HG03520 (cell line): ENCODE data around the gene ADARB1.

Experiments used
- ATAC-seq: cut with Tn5 transposase; IDR thresholded peaks from one replicate; pipeline ENCODE4 v1.9.1; 2021; ENCODE audit warnings: mild to moderate bottlenecking, moderate library complexity; ENCODE audit not compliant: unreplicated experiment

The ADARB1 gene

DNA sequence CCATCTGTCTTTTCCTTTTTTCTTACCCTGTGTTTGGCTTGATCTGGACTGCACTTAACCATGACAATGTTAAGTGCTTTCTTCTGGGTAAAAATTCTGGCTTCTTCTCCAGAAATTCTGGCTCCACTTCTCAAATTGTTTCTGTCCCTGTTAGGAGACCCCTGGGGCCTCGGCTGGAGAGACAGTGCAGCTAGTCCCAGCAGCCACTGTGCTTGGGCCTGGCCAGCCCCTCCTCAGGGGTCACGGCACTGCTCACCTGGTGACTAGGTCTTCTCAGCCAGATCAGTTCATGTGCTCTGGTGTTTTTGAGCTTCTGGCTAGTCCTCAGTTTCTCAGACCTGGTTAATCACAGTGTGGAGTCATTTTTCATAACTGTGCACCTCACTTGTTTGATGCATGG is 72.4 kb downstream of the ADARB1 start:
- ATAC-seq, result no peak

- no peak for ATAC-seq
These were observed 73.3 kb downstream of the ADARB1 start for GRCh38 chr21:45147473-45148315.

DNA sequence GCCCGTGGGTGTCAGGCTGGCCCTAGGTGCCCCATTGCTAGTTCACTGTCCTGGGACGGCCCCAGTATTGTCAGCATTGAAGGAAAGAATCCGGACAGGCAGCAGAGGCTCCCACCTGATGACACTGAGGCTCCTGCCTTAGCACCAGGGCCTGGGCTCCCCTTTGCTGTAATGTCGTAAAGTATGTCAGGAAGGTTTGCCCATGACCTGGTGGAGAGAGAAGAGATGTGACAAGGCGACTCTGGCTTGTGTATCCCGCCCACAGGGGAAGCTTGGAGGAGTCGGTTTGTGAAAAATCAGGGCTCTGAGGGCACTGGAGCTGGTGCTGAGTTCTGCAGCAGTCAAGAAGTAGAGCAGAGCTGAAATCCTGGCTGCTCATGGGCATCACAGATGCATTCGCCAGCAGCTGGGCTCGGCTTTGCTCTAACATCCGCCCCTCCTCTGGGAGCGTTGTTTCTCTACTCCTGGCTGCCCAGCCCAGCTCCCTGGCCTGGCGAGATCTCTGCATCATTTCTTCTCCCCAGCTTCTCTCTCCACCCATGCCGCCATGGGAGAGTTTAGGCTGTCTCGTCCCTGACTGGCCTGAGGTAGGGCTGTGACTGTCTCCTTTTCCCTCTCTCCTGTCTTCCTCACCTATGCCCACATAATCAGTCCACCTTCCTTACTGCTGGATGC is 74.1 kb downstream of the ADARB1 start:
- no peak for ATAC-seq

- no peak for ATAC-seq
These were observed 74.6 kb downstream of the ADARB1 start for GRCh38 chr21:45149021-45149420.

- no peak for ATAC-seq
These were observed 76.3 kb downstream of the ADARB1 start for GRCh38 chr21:45150638-45151131.

GRCh38 chr21:45151445-45152160 is 77.2 kb downstream of the ADARB1 start:
- no peak for ATAC-seq

DNA sequence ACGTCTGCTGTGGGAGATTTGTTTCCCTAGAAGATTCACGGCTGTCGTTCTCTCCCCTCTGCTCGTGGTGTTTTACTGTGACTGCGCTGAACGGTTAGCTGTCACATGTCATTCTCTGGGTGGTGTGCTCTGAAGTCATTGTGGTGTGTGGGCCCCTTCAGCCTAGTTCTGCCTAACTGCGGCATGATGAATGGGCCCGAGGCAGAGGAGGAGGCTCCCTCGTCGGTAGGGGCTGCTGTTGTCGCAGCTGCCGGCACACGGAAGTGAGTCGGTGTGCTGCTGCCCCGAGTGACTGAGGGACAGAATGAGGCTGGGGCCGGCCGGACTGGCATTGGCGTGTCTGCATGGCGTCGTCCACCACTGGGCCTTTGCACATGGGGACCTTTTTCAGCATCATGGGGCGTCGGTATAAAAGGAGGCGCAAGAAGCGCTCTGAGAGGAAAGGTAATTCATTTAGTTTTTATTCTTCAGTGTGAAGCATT is 77.9 kb downstream of the ADARB1 start:
- ATAC-seq, result no peak

DNA sequence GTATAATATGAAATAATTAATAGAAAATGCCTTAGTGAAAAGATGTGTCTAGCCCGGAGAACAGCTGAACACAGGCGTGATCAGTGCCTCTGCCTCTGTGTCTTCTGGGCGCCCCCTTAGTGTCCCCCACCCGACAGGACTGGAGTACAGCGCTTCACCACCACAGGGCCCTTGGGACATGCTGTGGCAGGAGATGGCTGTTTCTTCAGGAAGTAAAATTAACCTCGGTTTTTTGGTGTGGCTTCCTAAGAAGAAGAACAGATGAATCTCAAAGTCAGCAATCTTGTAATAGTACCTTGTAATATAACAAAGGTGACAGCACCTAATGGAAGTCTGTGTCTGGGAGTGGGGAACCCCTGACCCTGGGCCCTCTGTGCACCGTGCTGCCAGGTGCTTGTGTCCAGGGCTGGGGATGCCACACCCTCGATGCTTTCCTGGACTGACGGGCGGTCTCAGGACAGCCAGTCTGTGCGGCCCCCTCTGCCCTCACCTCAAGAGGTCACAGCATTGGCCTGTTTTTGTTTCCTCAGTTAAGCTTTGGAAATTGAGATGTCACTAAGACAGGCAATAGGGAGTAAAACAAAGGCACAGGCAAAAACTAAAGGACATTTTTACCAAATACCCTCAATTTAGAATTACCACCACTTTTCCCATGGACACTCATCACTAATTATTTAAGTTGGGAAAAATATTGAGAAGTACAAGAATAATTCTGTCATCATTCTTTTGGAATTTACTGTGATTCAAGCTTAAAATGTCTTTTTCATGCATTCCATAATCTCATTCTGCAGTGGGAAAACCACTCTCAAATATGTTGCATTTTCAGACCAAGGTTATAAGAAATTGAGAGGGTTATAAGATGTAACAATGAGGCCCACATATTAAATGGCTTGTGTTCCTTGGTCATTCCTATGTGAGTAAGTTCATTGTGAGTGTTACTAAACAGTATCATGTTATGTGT is 79.3 kb downstream of the ADARB1 start:
- no peak for ATAC-seq

GRCh38 chr21:45154511-45155508 is 80.4 kb downstream of the ADARB1 start:
- ATAC-seq, result no peak

- ATAC-seq, result no peak
These were observed 81.5 kb downstream of the ADARB1 start for GRCh38 chr21:45155910-45156309.

DNA sequence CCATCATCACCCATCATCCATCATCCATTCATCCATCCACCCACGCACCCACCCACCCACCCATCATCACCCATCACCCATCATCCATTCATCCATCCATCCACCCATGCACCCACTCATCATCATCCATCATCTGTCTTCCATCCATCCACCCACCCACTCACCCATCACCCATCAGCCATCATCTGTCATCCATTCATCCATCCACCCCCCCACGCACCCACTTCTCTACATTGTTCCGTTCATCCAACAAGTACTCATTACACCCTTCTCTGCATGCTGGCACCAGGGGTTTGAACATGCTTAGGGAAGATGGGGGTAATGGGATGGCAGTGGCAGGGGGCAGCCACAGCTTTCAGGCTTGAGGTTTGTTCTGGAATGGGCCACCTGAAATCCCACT is 82.1 kb downstream of the ADARB1 start:
- no peak for ATAC-seq

- no peak for ATAC-seq
These were observed 83.6 kb downstream of the ADARB1 start for GRCh38 chr21:45157932-45158331.

- ATAC-seq, result no peak
These were observed 84.4 kb downstream of the ADARB1 start for GRCh38 chr21:45158491-45159423.

DNA sequence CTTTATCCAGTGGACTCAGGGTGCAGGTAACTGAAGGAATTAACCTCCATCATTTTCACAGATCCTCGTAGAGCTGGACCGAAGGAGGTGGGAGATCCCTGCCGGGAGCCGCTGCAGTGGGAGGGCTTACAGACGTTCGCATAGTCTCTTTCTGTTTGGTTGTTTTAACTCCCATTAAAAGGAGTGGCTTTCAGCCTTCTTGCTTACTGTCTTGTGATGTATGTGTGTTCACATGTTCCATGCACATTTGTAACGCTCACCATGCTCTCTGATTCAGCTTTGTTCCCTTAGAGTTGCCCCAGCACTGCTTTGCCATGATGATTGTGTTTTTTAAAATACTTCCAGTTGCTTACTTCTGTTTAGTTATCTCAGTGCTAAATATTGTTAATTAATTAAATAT is 85.8 kb downstream of the ADARB1 start:
- ATAC-seq, result no peak

- no peak for ATAC-seq
These were observed 86.9 kb downstream of the ADARB1 start for GRCh38 chr21:45161038-45161945.

- ATAC-seq, result no peak
These were observed 87.7 kb downstream of the ADARB1 start for GRCh38 chr21:45162115-45162514.

DNA sequence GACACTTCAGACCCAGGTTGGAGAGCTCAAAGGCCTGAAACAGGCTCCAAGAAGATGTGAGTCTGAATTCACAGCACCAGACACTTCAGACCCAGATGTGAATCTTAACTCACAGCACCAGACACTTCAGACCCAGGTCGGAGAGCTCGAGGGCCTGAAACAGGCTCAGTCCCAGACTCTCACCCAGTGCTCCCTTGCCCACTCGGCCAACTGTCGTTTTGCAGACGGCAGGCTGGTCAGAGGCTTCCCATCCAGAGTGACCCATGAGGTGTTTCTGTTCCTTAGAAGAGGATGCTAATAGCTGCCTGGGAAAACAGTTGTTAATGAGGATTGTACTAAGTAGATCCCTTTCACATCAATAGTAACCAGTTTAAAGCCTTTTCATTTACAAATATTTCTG is 88.4 kb downstream of the ADARB1 start:
- no peak for ATAC-seq
